Gastrocnemius medialis (tissue), 4 donors: ENCODE results near the gene HIRIP3.

Source experiments
- POLR2A ChIP-seq, 2 donors: fragments of 450-650 bp; IDR thresholded peaks; one replicate each; pipeline ENCODE4 v1.6.1; 2017; ENCODE audit warnings: antibody characterized with exemption in 2 of 2, mild to moderate bottlenecking in 2 of 2, moderate library complexity in 2 of 2
- TF ChIP-seq, protein P1 (sequence below), 5 experiments: fragments of 450-650 bp in 3 of 5; fragments of 200-600 bp in 2 of 5; sonication (generic) in 2 of 5; IDR thresholded peaks in 4 of 5; conservative IDR thresholded peaks in 1 of 5; 1 replicate in 4 of 5; 2 replicates in 1 of 5; pipeline ENCODE4 v1.5.1; 2016 to 2019; ENCODE audit warnings: antibody characterized with exemption in 5 of 5, mild to moderate bottlenecking in 3 of 5, moderate library complexity in 3 of 5

DNA sequence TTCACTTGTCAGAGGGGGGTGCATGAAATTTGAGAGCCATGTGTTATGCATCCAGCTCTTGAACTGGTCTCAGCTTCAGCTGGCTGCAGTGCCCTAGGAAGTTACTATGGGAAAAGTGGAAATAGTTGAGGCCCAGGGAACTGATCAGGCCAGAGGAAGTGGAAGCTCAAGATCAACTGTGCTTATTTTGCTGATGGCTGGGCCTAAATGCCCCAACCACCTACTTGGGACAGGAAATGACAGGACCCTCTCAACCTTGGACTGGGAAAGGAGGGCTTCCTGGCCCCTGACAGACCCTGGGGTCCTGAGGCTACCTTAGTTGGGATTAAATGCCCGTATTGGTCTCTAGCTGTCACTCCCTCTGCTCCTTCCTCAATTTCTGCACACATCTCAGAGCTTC lies 22.9 kb downstream of the HIRIP3 start:
- no peak for TF ChIP-seq POLR2A (IDR thresholded peaks at IDR 0.05)
- TF ChIP-seq, protein P1, sequence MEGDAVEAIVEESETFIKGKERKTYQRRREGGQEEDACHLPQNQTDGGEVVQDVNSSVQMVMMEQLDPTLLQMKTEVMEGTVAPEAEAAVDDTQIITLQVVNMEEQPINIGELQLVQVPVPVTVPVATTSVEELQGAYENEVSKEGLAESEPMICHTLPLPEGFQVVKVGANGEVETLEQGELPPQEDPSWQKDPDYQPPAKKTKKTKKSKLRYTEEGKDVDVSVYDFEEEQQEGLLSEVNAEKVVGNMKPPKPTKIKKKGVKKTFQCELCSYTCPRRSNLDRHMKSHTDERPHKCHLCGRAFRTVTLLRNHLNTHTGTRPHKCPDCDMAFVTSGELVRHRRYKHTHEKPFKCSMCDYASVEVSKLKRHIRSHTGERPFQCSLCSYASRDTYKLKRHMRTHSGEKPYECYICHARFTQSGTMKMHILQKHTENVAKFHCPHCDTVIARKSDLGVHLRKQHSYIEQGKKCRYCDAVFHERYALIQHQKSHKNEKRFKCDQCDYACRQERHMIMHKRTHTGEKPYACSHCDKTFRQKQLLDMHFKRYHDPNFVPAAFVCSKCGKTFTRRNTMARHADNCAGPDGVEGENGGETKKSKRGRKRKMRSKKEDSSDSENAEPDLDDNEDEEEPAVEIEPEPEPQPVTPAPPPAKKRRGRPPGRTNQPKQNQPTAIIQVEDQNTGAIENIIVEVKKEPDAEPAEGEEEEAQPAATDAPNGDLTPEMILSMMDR (IDR thresholded peaks at IDR 0.05 in 4 of 5, conservative IDR thresholded peaks at IDR 0.05 in 1 of 5) = no peak
